GM11168 (cell line): ENCODE measurements around the gene DHRS13.
"Not testable (repeated sequence)": the region's sequence is repeated elsewhere in the genome, so short reads cannot be mapped to it uniquely, and the experiment has no call there.

Experiments used
- in situ Hi-C: fragments of 300-500 bp; cut with MboI; formaldehyde crosslinking; loops from one replicate; pipeline ENCODE4 v1.12.0; 2022; ENCODE audit warnings: low sequenced_read_pairs; ENCODE audit not compliant: unreplicated experiment

The DHRS13 gene

DNA sequence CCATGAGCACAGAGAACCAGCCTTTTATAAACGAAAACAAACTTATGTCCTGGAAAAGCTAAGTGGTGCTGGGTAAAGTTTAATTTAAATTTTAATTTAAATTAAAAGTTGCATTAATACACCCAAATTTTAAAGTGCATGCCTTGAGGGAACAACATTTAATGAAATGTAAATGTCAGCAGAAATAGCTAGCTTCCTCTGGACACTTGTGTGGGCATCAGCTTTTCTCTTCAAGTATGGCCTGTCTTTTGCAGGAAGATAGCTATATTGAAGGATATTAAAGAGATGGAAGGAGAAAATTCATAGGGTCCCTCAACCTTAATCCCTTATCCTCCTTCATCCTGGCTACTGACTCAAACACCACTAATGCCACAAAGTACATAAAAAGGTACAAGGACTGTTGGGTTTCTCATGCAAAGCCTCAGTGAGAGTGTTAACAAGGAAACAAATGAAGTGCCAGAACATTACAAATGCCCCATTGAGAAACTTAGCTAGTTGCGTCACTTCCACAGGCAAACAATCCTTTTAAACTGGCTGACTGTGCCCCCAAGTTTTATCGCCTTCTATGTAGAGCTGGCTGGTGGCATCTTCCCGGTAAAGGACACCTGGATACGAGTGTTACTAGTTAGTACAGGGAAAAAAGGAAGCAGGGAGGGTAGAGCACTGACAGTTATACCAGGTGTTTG lies 34.3 kb upstream of the DHRS13 start:
- in situ Hi-C loops, result no loop called here

DNA sequence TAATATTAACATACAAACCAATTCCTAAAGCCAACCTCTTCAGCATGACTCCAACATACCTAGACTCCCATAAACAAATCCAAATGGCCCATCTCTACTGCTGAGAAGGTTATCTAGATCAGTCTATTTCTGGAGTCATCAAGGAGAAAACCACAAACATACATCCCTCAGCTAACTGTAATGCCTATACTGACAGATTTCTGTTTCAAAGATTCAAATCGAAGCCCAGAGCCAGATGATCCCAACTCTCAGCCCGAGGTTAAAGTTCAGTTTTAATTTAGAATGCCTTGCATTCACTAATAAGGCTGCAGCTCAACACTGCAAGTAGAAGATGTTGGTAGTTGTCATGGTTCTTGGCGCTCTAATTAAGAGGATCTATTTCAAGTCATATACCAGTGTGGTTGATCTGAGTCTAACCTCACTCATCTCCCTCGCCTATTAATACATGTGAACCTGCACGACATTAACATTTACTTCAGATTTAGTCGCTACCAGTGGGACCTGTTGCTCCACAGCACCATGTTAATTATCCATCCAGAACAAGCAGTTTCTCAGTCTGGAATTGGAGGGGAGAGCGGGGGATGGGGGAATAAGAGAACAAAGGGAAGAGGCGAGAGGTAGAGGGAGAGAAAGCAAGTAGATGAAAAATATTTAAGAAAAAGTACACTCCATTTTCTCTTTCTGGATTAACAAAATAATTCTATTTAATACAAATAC lies 33.0 kb upstream of the DHRS13 start:
- in situ Hi-C loops, result no loop called here

DNA sequence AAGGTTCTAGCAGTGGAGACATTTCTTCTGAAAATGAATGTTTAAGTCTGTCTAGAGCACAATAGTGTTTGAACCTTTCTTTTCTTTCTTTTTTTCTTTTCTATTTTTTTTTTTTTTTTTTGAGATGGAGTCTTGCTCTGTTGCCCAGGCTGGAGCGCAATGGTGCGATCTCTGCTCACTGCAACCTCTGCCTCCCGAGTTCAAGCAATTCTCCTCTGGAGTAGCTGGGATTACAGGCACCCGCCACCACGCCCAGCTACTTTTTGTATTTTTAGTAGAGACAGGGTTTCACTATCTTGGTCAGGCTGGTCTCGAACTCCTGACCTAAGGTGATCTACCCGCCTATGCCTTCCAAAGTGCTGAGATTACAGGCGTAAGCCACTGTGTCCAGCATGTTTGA lies 31.6 kb upstream of the DHRS13 start:
- in situ Hi-C loops, result not testable (repeated sequence)

DNA sequence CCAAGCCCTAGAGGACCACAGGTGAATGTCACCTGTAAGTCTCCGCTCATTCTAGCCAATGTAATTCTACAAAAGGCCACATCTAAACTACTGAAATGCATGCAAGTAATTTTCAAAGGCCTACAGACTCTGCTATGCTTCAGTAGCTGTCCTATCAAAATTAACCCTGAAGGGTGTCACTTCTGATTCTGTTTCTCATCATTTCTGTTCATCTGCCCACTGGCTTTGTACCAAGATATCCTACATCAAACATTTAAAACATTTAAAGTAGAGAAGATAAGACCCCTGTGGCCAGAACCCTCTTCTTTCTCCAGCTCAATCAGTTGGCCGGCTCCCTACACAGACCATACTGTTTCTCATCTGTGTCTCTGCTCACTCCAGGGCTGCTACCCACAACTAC lies 26.9 kb upstream of the DHRS13 start:
- in situ Hi-C loops, result no loop called here

DNA sequence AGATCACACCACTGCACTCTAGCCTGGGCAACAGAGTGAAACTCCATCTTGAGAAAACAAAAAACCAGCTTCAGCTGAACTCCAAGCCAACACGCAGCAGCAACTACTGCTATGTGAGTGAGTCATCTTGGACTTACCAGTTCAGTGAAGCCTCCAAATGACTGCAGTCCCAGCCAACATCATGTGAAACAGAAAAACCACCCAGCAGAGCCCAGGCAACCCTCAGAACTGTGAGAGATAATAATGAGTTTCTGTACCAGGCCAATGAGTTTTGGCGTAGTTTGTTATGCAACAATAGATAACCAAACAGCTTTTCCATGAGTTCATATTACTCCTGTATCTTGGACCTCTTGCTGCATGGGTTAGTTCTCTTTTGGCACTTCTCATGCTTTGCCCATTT lies 25.2 kb upstream of the DHRS13 start:
- in situ Hi-C loops, result no loop called here

DNA sequence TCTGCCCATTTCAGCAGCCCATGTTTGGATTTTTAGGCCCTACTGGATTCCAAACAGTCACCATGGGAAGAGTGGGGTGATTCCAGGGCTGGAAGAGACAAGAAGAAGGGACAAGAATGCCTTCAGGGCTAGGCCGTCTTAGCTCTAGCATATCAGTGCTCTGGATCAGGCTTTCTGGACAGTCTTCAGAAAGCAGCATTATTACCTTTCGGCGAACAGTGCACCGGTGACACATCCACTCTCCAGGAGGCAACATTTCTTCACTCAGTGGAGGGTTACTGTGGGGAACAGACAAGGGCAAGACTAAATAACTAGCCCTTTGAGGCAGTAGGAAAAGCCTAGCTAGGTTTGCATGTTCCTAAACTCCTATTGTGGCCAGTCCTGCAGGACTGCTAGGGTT lies 23.9 kb upstream of the DHRS13 start:
- in situ Hi-C loops, result no loop called here

DNA sequence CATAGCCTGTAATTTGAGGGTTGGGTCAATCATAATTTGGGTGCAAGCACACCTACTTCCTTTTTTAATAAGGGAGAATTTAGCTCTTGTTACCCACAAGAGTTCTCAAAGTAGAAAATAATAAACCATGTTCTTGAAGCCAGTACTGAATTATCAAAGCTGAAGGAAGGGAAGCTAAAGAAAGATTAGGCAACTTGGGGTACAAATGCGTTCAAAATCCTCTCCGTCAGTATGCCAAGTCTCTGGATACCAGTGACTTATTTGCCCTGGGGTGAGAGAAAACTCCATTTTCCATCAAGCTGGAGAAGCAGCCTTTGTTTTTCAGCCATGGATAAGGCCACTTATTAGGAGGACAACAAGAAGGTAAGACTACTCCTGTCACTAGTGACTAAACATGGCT lies 23.5 kb upstream of the DHRS13 start:
- in situ Hi-C loops, result no loop called here

DNA sequence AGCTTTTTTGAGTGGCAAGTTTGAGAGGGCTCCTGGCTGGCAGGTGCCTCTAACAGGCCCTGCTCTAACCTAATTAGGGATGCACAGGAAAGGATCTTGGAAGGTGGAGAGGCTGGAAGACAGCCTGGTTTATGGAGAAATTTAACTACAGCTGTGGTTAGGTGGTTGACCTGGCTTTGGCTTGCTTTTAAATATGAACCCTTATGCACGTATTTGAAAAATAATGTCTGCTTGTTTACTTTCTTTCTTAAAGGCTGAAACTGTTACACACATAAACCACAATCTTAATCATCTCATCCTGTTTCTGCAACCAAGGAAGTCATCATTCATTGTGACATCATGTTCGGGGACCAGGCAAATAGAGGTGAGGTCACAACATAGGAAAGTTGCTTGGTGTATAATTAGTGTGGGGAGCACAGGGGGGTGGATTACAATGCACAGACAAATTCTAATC lies 23.1 kb upstream of the DHRS13 start:
- in situ Hi-C loops, result no loop called here

DNA sequence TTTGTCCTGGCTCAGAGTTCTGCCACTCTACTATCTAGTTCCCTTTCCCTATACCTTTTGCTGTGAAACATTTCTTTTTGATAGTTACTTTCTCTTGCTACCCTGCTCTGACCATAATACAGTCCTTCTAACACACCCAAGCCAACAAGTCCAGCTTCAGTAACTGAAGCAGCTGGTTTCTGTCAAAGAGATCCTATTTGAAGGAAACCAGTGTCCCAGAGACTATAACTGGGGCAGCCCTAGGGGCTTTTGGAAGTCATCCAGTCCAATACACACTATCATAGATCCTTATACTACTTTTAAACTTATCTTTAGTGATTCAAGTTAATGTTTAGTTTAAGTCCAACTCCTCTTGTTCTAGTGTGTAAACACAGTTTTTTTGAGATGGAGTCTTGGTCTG lies 17.3 kb upstream of the DHRS13 start:
- in situ Hi-C loops, result no loop called here

DNA sequence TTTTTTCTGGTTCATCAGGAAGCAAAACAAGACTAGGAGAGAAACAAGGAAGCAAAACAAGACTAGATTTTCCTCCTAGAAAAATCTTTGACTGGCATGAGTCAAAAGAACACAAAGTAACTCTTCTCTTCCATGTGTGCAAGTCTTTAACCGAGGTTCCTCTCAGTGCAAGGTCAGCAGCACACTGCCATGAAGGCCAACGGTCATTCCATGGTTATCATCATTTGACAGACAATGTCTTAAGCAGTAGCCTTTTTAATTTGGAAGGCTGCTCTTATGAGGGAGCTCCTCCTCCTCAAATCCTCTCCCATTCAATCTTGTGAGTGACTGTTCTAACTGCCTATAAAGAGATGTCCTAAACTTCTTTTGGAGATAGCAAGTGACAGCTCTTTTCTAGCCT lies 15.4 kb upstream of the DHRS13 start:
- in situ Hi-C loops, result no loop called here

DNA sequence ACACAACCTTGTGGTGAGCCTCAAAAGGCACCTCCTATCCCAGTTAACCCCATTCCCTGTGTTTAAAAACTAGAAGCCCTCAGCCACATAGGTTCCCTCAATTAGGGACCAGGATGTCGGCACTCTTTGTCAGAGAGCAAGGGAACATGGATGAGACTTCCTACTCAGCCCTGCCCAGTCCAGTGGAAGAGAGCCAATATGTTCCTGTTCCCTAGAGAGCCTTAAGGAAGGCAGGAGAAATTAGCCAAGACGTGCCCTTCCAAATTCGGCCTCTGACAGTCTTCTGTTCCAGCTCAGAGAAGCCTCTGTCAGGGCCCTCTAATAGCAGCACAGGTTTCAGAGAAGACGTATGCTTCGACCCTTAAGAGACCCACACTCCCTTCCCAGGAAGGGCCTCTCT lies 14.6 kb upstream of the DHRS13 start:
- in situ Hi-C loops, result no loop called here

DNA sequence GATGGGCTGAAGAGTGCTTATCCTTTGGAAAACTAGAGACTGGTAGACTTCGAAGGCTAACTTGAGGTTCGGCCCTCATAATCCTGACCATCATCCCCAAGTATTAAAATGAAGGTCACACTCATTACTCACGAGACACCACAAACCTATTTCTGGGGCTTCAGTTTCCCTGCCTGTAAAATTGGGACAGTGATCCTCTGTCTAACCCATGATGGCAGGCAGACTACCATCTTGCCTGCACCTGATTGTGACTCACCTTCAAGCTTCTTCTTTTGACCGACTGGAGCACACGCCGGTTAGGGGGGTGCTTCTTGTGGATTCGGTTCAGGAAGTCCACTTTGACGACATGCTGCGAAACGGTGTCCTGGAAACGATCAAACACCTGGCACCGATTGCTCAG lies 14.2 kb upstream of the DHRS13 start:
- in situ Hi-C loops, result no loop called here

DNA sequence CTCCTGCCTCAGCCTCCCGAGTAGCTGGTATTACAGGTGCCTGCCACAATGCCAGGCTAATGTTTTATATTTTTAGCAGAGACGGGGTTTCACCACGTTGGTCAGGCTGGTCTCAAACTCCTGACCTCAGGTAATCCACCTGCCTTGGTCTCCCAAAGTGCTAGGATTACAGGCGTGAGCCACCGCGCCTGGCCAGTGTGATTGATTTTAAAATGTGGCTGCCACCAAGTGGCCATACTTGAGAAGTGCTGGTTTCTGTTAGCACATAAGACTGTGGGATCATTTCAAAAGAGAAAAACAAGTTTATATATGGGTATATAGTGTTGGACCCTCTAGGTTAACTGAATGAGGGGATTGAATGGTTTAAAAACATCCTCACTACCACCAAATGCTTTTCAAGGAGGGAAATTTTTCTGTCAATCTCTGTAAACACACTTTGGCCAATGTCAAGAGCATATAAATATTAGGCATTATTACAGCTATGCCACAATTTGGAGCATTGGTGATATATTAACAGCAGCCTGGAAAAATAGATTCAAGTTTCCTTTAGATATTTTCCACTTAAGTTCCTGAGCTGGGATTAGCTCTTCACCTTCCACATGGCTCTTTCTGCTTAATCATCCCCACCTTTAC lies 13.5 kb upstream of the DHRS13 start:
- in situ Hi-C loops, result no loop called here

DNA sequence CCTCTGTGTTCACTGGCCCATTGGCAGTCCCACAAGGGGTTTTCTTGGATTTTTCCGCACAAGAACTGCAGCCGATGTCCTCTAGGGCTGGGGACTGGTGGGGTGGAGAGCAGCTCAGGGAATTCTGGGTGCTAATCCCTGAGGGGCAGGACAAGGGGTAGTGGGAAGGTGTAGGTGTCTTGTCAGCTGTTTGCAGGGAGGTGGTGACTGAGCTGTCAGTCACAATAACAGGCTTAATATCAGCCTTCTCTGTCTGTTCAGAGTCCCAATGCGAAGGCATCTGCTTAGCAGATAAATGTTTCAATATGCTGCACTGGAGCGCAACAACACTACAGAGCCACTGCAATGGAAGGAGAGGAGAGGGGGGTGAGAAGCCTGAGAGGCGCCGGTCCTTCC lies 10.1 kb upstream of the DHRS13 start:
- in situ Hi-C loops, result no loop called here

DNA sequence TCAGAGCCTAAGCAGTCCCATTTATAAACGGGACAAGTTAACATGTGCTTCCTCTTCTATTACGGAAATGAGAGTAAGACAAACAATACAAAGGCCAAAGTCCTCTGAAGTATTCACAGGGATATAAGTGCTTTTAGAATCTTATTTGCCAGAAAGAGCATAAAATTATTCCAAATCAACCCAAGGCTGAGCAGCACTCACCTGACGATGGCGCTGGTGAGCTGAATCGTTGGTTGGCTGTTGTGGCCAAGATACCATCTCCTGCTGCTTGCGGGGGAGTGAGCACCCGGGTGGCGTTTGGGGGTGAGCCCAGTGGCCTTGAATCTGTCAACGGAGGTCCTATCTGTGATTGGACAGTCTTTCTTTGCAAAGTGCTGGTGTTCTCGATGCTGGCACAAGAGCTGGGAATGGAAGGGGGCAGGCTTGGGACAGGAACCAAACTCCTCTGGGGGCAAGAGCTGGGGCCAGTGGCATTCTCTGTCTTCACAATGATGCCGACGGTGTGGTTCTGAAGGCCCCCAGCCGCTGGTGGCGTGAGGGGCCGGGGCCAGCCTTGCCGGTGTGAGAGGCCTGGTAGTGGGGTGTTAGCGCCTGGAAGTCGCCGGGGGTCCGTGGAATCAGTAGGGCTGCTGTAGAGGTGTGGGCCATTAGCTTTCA lies 9.5 kb upstream of the DHRS13 start:
- in situ Hi-C loops, result no loop called here

DNA sequence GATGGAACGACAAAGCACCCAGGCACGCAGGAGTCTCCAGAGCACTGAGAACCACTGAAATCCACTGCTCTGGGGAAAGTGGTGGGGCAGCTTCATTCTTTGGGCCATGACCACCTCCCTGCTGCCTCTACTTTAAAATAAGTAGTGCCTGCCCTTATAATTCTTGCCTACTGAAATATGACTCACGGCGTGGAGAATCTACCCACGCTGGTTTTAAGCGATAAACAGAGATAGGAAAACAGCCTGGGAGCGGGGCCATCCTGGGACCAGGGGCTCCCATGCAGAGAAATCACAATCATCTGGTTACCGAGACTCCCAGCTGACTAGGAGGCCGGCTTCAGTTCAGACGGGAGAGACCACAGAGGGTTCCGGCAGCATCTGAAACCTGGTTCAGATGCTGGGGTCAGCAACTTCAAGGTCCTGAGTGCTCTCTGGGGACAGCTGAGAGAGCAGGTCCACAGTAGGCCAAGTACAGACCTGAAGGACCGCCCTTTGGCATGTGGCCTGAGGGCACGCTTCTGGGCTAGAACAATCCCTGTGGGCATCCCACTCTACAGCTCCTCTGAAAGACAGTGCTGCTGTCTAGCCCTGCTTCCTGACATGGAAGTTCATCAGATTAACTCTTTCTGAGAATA lies 8.6 kb upstream of the DHRS13 start:
- in situ Hi-C loops, result no loop called here

DNA sequence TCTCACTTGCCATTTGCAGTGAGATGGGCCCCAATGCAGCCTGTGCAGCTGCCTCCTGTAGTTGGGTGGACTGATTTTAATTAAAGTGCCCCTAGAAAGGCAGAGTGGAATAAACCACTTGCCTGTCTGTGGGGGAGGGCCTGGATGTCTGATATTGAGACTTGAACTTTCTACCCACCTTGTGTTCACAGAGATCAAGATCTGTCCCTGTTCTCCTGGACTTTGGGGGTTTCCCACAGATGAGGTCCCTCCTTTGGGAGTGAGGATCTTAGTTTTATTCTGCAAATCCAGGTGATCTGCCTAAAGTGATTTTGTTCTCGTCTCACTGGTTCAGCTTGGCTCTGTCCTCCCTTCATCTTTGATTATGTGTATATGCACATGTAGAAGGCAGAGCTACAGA lies 7.7 kb upstream of the DHRS13 start:
- in situ Hi-C loops, result no loop called here

DNA sequence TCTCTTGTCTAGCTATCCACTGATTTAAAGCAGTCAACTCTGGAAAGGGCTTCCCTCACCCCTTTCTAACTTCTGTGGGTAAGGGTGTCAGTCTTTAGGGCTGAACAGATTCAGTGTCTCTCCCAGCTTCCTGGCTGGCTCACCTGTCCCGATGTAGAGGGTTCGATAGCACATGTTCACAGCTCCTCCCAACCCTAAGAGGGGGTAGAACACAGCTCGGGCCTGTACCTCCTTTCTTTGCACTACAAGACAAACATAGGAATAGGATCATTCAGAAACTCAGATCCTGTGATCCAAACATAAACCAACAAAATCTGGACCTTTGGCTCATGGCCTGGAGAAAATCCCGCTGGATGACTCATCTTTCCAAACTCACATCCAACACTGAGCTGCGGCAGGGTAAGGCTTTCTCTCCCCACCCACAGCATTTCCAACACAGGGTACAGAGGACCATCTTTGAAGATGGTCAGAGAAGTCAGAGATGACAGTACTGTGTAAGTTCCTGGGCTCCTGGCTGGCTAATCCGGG lies 5.8 kb upstream of the DHRS13 start:
- in situ Hi-C loops, result no loop called here

DNA sequence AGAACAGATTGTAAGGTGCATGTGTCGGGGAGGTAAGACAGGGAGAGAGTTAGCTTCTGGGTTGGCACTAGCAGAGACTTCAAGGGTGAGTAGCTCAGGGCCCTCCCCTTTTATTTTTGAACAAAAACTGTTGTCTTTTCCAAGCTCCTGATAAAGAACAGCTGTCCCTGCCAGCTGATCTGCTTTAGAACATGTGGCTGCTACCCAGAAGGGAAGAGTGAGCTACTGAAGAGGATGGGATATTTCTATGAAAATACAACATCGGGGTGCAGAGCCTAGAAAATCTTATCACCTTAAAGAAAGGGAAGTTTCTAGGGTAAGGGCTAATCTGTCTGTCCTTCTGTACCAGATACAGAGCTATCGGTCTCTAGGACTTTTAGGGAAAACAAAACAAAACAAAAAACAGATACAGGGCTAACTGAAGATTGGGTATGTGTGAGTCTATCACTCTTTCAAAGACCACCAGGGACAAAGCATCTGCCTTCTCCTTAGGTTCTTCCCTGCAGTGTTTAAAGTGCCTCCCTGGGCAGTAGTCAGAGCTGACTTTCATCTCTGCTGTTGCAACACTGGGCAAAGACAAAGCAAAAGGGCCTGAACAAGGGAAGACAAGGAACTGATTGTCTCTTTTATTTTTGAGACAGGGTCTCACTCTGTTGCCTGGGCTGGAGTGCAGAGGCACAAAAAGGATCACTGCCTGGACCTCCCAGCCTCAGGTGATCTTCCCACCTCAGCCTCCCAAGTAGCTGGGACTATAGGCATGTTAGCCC lies 5.0 kb upstream of the DHRS13 start:
- in situ Hi-C loops, result no loop called here
